Esophagus mucosa (tissue), 1 donor: Measurements from ENCODE around the gene DENND4B. TPM values are rescaled to one million over a fixed set of nuclear protein-coding genes. Genes with fewer than 3 reads are reported as not detected.

ENCODE experiments used
- total RNA-seq: library from RNA; stranded (reverse); gene quantifications from one replicate; pipeline ENCODE4 v1.2.4, GENCODE V29; 2023
- donor health status: DM: yes; HTN: yes; CAD: no.

DENND4B gene
- total RNA-seq, 1 donor from 2014 or later = 12.1 TPM

Other genes with a start within 250 kb of the DENND4B start
- 22.5 TPM for gene INTS3, start 218.7 kb downstream of the DENND4B start, total RNA-seq
- 16.1 TPM for gene SLC27A3, start 171.3 kb downstream of the DENND4B start, total RNA-seq
- gene GATAD2B, start 23.7 kb downstream of the DENND4B start, total RNA-seq = 17.9 TPM
- 13.3 TPM for gene CRTC2, start 11.9 kb upstream of the DENND4B start, total RNA-seq
- gene SLC39A1, start 16.8 kb upstream of the DENND4B start, total RNA-seq = 42.3 TPM
- 7.6 TPM for gene CREB3L4, start 21.2 kb upstream of the DENND4B start, total RNA-seq
- gene JTB, start 31.0 kb upstream of the DENND4B start, total RNA-seq = 73.2 TPM
- 60.5 TPM for gene RAB13, start 39.6 kb upstream of the DENND4B start, total RNA-seq
- 1,798 TPM for gene RPS27, start 44.0 kb upstream of the DENND4B start, total RNA-seq
- 0.04 TPM for gene NUP210L, start 208.4 kb upstream of the DENND4B start, total RNA-seq
- 213 TPM for gene TPM3, start 245.4 kb upstream of the DENND4B start, total RNA-seq